Germinal center (tissue), 1 donor: ENCODE results near the gene GNAI3.
A peak's percentile ranks its signal among the peaks of the same experiment; 100 is the strongest.

Experiments
- DNase-seq: peaks from one replicate; pipeline ENCODE4 v3.0.0; 2012; ENCODE audit warnings: mixed read lengths, low spot score

The GNAI3 gene

GRCh38 chr1:109637446-109637845, 89.0 kb downstream of the GNAI3 start:
- no peak for DNase-seq

- no peak for DNase-seq
Measured at GRCh38 chr1:109639063-109639840, 90.8 kb downstream of the GNAI3 start.

GRCh38 chr1:109639841-109640184, 91.4 kb downstream of the GNAI3 start:
- no peak for DNase-seq

- peak; percentile 65 for DNase-seq
Measured at GRCh38 chr1:109640285-109640865, 92.0 kb downstream of the GNAI3 start.

- DNase-seq: no peak
Measured at GRCh38 chr1:109641078-109641740, 92.8 kb downstream of the GNAI3 start.

- DNase-seq: no peak
Measured at GRCh38 chr1:109641861-109642260, 93.4 kb downstream of the GNAI3 start.

- DNase-seq: no peak
Measured at GRCh38 chr1:109642626-109643025, 94.2 kb downstream of the GNAI3 start.

GRCh38 chr1:109643385-109644230, 95.2 kb downstream of the GNAI3 start:
- DNase-seq: peak; percentile 77

- DNase-seq: no peak
Measured at GRCh38 chr1:109644670-109645069, 96.3 kb downstream of the GNAI3 start.

GRCh38 chr1:109649491-109649914, 101.1 kb downstream of the GNAI3 start:
- DNase-seq: no peak

GRCh38 chr1:109650609-109651008, 102.2 kb downstream of the GNAI3 start:
- DNase-seq: no peak

- no peak for DNase-seq
Measured at GRCh38 chr1:109652402-109652801, 104.0 kb downstream of the GNAI3 start.

- DNase-seq: no peak
Measured at GRCh38 chr1:109653306-109653705, 104.9 kb downstream of the GNAI3 start.

- DNase-seq: no peak
Measured at GRCh38 chr1:109654519-109654918, 106.1 kb downstream of the GNAI3 start.

GRCh38 chr1:109655615-109656519, 107.5 kb downstream of the GNAI3 start, which contains the start of gene GSTM4:
GSTM4 (plus strand) TSS chr1:109656099; CDS start chr1:109656390, 291 bp downstream.
- peak; percentile 81 for DNase-seq

- no peak for DNase-seq
Measured at GRCh38 chr1:109657395-109657794, 109.0 kb downstream of the GNAI3 start.

- DNase-seq: no peak
Measured at GRCh38 chr1:109657970-109658369, 109.6 kb downstream of the GNAI3 start.

GRCh38 chr1:109658533-109659042, 110.2 kb downstream of the GNAI3 start:
- DNase-seq: no peak

- DNase-seq: no peak
Measured at GRCh38 chr1:109659145-109659544, 110.7 kb downstream of the GNAI3 start.

- no peak for DNase-seq
Measured at GRCh38 chr1:109659997-109660690, 111.7 kb downstream of the GNAI3 start.
